H1 (cell line): ENCODE results near the gene PCF11.

Source experiments
- CEBPB ChIP-seq: IDR thresholded peaks from 2 replicates; pipeline ENCODE4 v1.6.1; 2012; ENCODE audit warnings: low read depth, low read length
- CTCF ChIP-seq, 3 experiments: IDR thresholded peaks; 1 replicate in 2 of 3; 2 replicates in 1 of 3; pipeline versions ENCODE4 v1.5.1 to v1.6.1; 2011; ENCODE audit warnings: low read length in 3 of 3, mild to moderate bottlenecking in 3 of 3, inconsistent platforms in 2 of 3, low read depth in 1 of 3, moderate library complexity in 1 of 3; ENCODE audit not compliant: insufficient read depth in 1 of 3; ENCODE audit errors: control extremely low read depth in 1 of 3
- MAFK ChIP-seq: IDR thresholded peaks from 2 replicates; pipeline ENCODE4 v1.6.1; 2012; ENCODE audit warnings: low read depth, mild to moderate bottlenecking, improper control_type of control experiment, low read length
- TAF1 ChIP-seq: IDR thresholded peaks from 2 replicates; pipeline ENCODE4 v1.6.1; 2011; ENCODE audit warnings: mild to moderate bottlenecking, low read depth, low read length
- ZNF274 ChIP-seq: IDR thresholded peaks from 2 replicates; pipeline ENCODE4 v1.7.0; 2012; ENCODE audit warnings: low read length, borderline replicate concordance; ENCODE audit errors: extremely low read depth

- no peak for TF ChIP-seq CTCF (IDR thresholded peaks at IDR 0.05; ENCODE audit: control extremely low read depth in 1 of 3, insufficient read depth in 1 of 3, low read depth in 1 of 3, low read length in 3 of 3)
- TF ChIP-seq MAFK: no peak
- TF ChIP-seq TAF1: no peak
- TF ChIP-seq ZNF274: no peak
- TF ChIP-seq CEBPB: no peak
Measured at GRCh38 chr11:83168756-83169155, 11.8 kb downstream of the PCF11 start.
